A549 treated with AZD9567 at 1 μM for 4 hours (cell line): ENCODE data around the gene PIP5KL1. TPM values are rescaled to one million over a fixed set of nuclear protein-coding genes. Genes with fewer than 3 reads are reported as not detected.

Experiments
- total RNA-seq: library from RNA; stranded (reverse); fragments of 200-300 nt; extraction: Qiagen RNA extraction; gene quantifications from 5 replicates; pipeline ENCODE4 v1.2.3, GENCODE V29; 2022; ENCODE audit not compliant: insufficient read depth

Gene PIP5KL1, protein sequence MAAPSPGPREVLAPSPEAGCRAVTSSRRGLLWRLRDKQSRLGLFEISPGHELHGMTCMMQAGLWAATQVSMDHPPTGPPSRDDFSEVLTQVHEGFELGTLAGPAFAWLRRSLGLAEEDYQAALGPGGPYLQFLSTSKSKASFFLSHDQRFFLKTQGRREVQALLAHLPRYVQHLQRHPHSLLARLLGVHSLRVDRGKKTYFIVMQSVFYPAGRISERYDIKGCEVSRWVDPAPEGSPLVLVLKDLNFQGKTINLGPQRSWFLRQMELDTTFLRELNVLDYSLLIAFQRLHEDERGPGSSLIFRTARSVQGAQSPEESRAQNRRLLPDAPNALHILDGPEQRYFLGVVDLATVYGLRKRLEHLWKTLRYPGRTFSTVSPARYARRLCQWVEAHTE
- total RNA-seq: 1.1 to 7.0 TPM (median 2.2 TPM) in 5 replicates

DNA sequence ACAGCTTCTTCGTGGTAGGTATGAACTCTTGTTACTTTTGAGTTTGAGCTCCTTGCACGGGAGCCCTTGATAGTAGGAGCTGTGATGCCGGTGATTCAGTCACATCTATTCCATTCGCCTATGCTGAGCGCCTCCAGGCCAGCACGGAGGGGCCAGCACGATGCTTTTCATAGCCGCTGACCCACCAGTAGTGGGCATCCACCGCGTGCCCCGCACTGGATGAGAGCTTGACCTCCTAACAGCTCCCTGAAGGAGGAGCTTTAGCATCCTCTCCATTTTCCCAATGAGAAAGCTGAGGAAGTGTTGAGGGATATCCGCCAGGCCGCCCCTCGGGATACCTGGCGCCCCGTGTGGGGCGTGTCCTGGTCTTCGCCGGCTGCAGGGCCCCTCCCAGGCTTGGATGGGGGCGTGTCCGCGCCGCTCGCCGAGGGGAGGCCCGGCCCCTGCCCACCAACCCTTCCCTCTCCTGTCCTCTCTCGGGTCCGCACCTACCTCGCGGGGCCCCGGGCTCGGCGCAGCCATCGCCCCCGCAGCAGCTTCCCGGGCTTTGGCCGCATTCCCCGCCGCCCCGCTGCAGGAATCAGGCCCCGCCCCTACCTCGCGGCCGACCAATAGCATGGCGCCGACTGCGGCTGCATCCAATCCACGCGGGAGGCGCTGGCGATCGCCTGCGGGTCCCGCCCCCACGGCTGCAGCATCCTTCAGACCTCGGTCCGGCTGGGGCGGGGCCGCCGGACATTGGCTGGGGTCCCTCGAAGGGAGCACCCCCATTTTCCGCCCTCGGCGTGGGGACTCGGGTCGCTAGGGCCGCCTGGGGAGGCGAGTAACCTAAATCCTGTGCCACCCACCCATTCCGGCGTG lies at the start of gene PIP5KL1:
PIP5KL1 (minus strand) TSS at position 547 of the 861 bp plus-strand sequence; CDS start at position 522, 25 bp downstream.

DNA sequence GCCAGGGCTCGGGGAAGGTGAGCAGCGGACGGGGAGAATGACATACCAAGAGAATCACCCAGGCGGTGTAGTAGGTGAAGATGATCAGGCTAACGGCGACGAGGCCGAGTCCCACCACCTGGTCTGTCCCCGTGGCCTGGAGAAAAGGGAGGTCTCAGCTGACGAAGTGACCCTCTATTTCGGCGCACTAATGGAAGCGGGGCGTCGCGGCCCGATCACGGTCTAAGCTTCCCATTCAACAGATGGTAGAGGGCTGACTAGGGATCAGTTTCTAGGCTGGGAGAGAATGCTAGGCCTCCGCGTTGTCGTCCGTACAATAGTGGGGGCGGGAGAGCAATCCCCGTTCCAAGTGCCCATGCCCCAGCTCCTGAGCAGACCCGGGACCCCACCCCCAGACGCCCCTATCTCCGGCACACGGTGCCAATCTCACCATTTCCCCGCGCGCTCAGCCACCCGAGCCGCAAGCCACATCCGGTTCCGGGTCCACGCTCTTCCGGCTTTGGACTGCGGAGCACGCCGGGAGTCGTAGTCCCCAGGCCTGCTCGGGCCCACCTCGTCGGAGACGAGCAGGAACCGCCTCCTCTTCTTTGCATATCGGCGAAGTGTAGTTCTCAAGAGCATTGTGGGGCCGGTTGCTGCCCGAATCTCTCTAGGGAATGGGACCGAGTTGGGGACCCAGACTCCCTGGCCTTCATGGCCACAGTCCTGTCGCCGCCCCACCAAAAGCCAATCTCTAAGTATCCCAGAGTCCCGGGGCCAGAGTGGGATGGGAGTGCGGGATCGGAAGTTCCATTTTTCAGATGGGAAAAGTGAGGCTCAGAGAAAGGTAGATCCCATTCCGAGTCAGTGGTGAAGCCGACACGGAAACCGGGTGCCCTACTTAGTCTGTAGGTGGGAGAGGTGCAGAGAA lies 7.1 kb upstream of the PIP5KL1 start, which contains the start of gene DPM2:
DPM2 (minus strand) TSS at position 467 of the 910 bp plus-strand sequence; CDS start at position 433, 34 bp downstream.

DNA sequence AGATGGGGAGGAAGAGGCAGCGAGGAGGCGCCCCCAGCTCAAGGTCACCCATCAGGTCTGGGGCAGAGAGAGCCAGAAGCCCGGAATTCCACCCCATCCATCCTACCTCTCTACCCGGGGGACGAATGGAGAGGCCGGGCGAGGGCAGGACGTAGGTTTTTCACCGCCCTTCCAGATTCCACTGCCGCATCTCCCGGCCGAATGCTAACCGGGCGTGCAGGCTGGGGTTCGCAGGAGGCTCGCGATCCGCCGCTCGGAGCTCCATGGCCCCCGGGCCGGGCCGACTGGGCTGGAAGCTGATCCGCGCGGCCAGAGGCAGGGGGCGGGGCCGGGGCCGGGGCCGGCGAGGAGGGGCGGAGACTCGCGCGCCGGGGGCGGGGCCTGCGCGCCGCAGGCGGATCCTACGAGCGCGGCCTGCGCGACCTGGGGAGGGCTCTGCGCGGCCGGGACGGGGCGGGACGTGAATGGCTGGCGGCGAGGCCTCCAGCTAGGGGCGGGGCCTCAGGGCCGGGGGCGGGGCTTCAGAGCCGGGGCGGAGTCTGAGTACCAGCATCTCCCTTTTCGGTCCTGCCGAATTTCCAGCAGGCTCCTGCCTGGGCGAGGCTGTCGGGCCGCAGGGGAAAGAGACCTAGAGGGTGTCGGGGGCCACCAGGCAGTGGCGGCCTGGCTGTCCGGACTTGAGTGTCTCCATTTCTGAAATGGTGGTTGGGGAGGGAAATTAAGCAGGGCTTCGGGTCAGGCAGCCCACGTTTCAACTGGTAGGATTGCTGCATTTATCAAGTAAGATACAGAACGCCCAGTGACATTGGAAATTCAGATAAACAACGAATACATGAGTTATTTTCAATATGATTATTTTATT lies 13.6 kb downstream of the PIP5KL1 start, which contains the start of gene ST6GALNAC4:
ST6GALNAC4 (minus strand) TSS at position 322 of the 862 bp plus-strand sequence. CDS start 622 bp downstream, outside the sequence.

DNA sequence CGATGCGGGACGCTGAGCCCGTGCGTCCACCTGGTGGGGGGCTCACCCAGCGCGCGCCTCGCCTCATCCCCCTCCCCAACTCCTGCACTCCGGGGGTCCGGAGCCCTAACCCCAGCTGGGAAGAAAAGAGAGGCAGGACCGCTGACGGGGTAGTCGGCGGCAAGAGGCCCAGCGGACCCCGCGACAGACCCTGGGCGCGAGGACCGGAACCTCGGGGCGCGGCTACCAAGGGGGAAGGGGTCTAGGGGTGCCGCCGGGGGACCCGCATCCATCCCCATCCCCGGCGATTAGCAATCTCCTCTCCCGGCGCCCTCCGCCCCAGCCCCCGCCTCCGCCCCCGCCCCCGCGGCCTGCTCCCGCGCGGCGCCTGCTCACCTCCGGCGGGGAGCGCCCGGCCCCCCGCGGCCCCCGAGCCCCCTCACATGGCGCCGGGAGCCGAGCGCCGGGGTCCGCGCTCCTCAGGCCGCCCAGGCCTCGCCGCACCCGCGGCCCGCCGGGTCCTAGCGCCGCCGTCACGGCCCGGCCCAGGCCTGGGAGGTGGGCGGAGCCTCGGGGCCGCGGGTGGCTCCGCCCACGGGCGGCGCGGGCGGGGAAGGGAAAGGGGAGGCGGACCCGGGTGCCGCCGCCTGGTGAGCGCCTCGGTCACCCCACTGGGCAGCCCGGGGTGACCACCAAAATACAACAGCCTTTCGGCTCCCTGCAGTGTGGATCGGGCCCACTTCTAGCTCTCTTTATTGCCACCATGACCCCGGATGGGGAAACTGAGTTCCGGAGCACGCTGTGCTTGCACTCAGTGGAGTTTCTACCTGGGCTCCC lies 31.2 kb downstream of the PIP5KL1 start, which contains the start of gene ST6GALNAC6:
ST6GALNAC6 (minus strand) TSS at position 476 of the 816 bp plus-strand sequence. CDS start 1,622 bp downstream, outside the sequence.

DNA sequence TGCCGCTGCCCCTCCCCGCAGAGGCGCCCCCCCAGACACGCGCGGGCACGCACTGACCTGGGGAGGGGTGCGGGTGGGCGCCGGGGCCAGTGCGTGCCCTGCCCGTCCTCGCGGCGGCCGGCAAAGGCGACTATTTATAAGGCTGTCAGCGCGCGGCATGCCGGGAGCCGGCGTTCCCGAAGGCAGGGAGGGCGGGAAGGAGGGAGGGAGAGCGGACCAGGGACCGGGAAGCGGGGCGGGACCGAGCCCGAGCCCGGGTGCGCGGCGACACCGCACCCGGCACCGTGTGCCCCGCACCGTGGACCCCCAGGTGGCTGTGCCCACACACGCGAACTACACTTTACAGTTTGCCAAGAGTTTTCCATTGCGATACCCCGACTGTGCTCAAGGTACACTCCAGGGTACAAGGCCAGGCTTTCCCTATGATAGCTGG lies 53.0 kb downstream of the PIP5KL1 start, which contains the start of gene AK1:
AK1 (minus strand) TSS at position 110 of the 433 bp plus-strand sequence. CDS start 3,058 bp downstream, outside the sequence.

Other genes starting within 250 kb of the PIP5KL1 start
- gene CFAP157, start 223.8 kb downstream of the PIP5KL1 start, total RNA-seq: 0.08 to 0.13 TPM (median 0.12 TPM) in 3 of 5 replicates, not detected in the others
- 15.7 to 24.3 TPM (median 19.7 TPM) in 5 replicates for gene PTRH1, start 215.1 kb downstream of the PIP5KL1 start, total RNA-seq
- gene TTC16, start 214.7 kb downstream of the PIP5KL1 start, total RNA-seq: 0.02 to 0.03 TPM (median 0.03 TPM) in 3 of 5 replicates, not detected in the others
- 13.6 to 18.7 TPM (median 16.3 TPM) in 5 replicates for gene TOR2A, start 195.5 kb downstream of the PIP5KL1 start, total RNA-seq
- gene SH2D3C, start 152.1 kb downstream of the PIP5KL1 start, total RNA-seq: 0.08 to 0.26 TPM (median 0.19 TPM) in 4 of 5 replicates, not detected in the other
- gene CDK9, start 144.7 kb downstream of the PIP5KL1 start, total RNA-seq: 48.0 to 74.8 TPM (median 51.5 TPM) in 5 replicates
- 43.6 to 54.9 TPM (median 49.8 TPM) in 5 replicates for gene FPGS, start 127.9 kb downstream of the PIP5KL1 start, total RNA-seq
- gene ENG, start 76.1 kb downstream of the PIP5KL1 start, total RNA-seq: 0.09 to 0.24 TPM (median 0.14 TPM) in 4 of 5 replicates, not detected in the other
- gene AK1, start 53.1 kb downstream of the PIP5KL1 start, total RNA-seq: 41.8 to 82.0 TPM (median 73.1 TPM) in 5 replicates
- 19.5 to 29.9 TPM (median 22.3 TPM) in 5 replicates for gene ST6GALNAC6, start 31.2 kb downstream of the PIP5KL1 start, total RNA-seq
- gene ST6GALNAC4, start 13.7 kb downstream of the PIP5KL1 start, total RNA-seq: 16.1 to 19.0 TPM (median 18.1 TPM) in 5 replicates
- gene DPM2, start 7.1 kb upstream of the PIP5KL1 start, total RNA-seq: 38.0 to 48.2 TPM (median 43.1 TPM) in 5 replicates
- gene EEIG1, start 50.2 kb upstream of the PIP5KL1 start, total RNA-seq: 35.1 to 66.4 TPM (median 44.3 TPM) in 5 replicates
- gene NAIF1, start 136.5 kb upstream of the PIP5KL1 start, total RNA-seq: 2.6 to 6.8 TPM (median 6.1 TPM) in 5 replicates
- gene SLC25A25, start 137.5 kb upstream of the PIP5KL1 start, total RNA-seq: 5.6 to 9.4 TPM (median 8.3 TPM) in 5 replicates
- gene PTGES2, start 197.0 kb upstream of the PIP5KL1 start, total RNA-seq: 75.3 to 103 TPM (median 98.9 TPM) in 5 replicates
- gene LCN2, start 218.7 kb upstream of the PIP5KL1 start, total RNA-seq: 2.9 to 6.8 TPM (median 3.9 TPM) in 5 replicates
- 47.1 to 75.1 TPM (median 62.3 TPM) in 5 replicates for gene BBLN, start 229.5 kb upstream of the PIP5KL1 start, total RNA-seq